Panc1 (cell line): ENCODE results near the gene RNF41. TPM values are rescaled to one million over a fixed set of nuclear protein-coding genes. Genes with fewer than 3 reads are reported as not detected.
A peak's percentile ranks its signal among the peaks of the same experiment; 100 is the strongest.
"Not testable (repeated sequence)": the region's sequence is repeated elsewhere in the genome, so short reads cannot be mapped to it uniquely, and the experiment has no call there.

Source experiments
- ATAC-seq: fragments of 200-7000 bp; cut with Tn5 transposase; 2 replicates; pipeline ENCODE4 v1.9.1; 2020; ENCODE audit warnings: mild to moderate bottlenecking, moderate library complexity
- BruUV-seq: library from RNA; stranded (reverse); fragments of 400-500 nt; replicated peaks from 2 replicates; lab custom pipeline; 2021; lab: Mats Ljungman, UMichigan
- CTCF ChIA-PET: fragments of 300-600 bp; sonication (Branson Sonifier 250); formaldehyde crosslinking; loops from one replicate; lab custom pipeline; 2022; ENCODE audit warnings: antibody characterized with exemption; lab: Charles Lee
- POLR2A ChIA-PET: fragments of 300-600 bp; sonication (Branson Sonifier 250); formaldehyde crosslinking; loops from one replicate; lab custom pipeline; 2022; ENCODE audit warnings: antibody characterized with exemption; lab: Charles Lee
- DNase-seq: peaks from one replicate; pipeline ENCODE4 v3.0.0-alpha.2; 2010; ENCODE audit warnings: low read depth, low spot score
- H3K27ac ChIP-seq: 2 replicates; pipeline ENCODE4 v1.5.1; 2011; ENCODE audit warnings: mild to moderate bottlenecking, low read length, inconsistent platforms
- H3K27me3 ChIP-seq: fragments of 200-500 bp; sonication (Bioruptor generic); 2 replicates; pipeline ENCODE4 v1.6.0; 2014; ENCODE audit warnings: low read length, inconsistent platforms; ENCODE audit not compliant: control insufficient read depth, insufficient read depth
- H3K36me3 ChIP-seq: fragments of 200-500 bp; sonication (Bioruptor generic); 2 replicates; pipeline ENCODE4 v1.5.1; 2014; ENCODE audit warnings: inconsistent platforms, mild to moderate bottlenecking, low read length, moderate library complexity; ENCODE audit not compliant: control insufficient read depth, insufficient read depth
- H3K4me1 ChIP-seq: 2 replicates; pipeline ENCODE4 v1.5.1; 2011; ENCODE audit warnings: inconsistent platforms, mild to moderate bottlenecking, low read length, moderate library complexity; ENCODE audit not compliant: control insufficient read depth, insufficient read depth
- H3K4me3 ChIP-seq, 2 experiments: 2 replicates each; pipeline ENCODE4 v1.5.1; 2011 to 2012; ENCODE audit warnings: low read depth in 2 of 2, low read length in 2 of 2, mild to moderate bottlenecking in 2 of 2, inconsistent platforms in 1 of 2, moderate library complexity in 1 of 2
- H3K9me3 ChIP-seq: fragments of 200-500 bp; sonication (Bioruptor generic); 2 replicates; pipeline ENCODE4 v1.5.1; 2014; ENCODE audit warnings: low read depth, mild to moderate bottlenecking, inconsistent platforms, low read length, moderate library complexity; ENCODE audit not compliant: control insufficient read depth, insufficient read depth
- POLR2AphosphoS5 ChIP-seq: IDR thresholded peaks from 2 replicates; pipeline ENCODE4 v1.6.1; 2012; ENCODE audit warnings: mild to moderate bottlenecking, low read depth, low read length, moderate library complexity
- SIN3A ChIP-seq: IDR thresholded peaks from 2 replicates; pipeline ENCODE4 v1.6.1; 2012; ENCODE audit warnings: low read depth, mild to moderate bottlenecking, low read length, moderate library complexity, borderline replicate concordance; ENCODE audit not compliant: insufficient read depth
- TCF7L2 ChIP-seq: IDR thresholded peaks from 2 replicates; pipeline ENCODE4 v1.6.1; 2011; ENCODE audit warnings: mild to moderate bottlenecking, low read depth, low read length, inconsistent platforms
- in situ Hi-C: cut with HindIII; loops from 2 replicates; pipeline ENCODE4 v1.10.0; 2016; ENCODE audit warnings: low sequenced_read_pairs, low pct_unique_long_range_greater_than_20kb
- intact Hi-C: fragments of 100-400 bp; cut with micrococcal nuclease; formaldehyde crosslinking; loops from one replicate; pipeline ENCODE4 v1.10.0; 2022; ENCODE audit not compliant: unreplicated experiment
- total RNA-seq: library from RNA; stranded (reverse); gene quantifications from one replicate; pipeline ENCODE4 v1.2.1, GENCODE V29; 2021; ENCODE audit not compliant: unreplicated experiment
- TF ChIP-seq, protein P1 (sequence below): fragments of 450-650 bp; IDR thresholded peaks from 2 replicates; pipeline ENCODE4 v1.5.1; 2017; ENCODE audit warnings: mild to moderate bottlenecking
- TF ChIP-seq, protein P2 (sequence below), 2 experiments: IDR thresholded peaks; 2 replicates each; pipeline ENCODE4 v1.6.1; 2011 to 2012; ENCODE audit warnings: low read depth in 2 of 2, control low read depth in 1 of 2, low read length in 1 of 2, mild to moderate bottlenecking in 1 of 2, moderate library complexity in 1 of 2; ENCODE audit not compliant: insufficient read depth in 1 of 2

The RNF41 gene
- total RNA-seq, 1 experiment from 2014 or later, result 35.3 TPM

DNA sequence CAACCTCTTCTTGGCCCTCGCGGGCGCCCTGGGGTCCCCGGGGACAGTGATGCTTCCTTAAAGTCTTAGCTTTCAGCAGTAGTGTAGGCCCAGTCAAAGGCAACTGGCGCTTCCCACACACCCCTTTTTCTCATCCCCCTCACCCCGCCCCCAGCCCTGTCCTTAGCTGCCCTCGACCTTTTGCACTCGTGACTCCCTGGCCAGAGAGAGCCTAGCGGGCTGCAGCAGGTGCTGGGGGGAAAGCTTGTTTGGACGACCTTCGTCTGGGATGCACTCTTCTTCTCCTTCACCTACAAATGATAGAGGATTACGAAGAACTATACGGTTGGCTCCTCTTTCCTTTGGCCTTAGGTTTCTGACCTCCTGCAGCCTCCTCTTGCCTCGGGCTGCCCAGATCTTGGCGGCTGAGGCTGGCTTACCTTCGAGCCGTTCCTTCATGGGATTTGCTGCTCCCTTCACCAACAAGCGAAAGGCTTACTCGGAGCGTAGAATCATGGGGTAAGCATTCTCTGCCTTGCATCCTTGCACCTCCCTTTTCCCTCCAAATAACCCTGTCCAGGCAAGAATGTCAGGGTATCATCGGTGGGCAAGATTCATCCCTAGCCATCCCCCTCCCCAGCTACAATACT, 45.8 kb upstream of the RNF41 start:
- TF ChIP-seq POLR2AphosphoS5, result no peak
- TF ChIP-seq, protein P1, sequence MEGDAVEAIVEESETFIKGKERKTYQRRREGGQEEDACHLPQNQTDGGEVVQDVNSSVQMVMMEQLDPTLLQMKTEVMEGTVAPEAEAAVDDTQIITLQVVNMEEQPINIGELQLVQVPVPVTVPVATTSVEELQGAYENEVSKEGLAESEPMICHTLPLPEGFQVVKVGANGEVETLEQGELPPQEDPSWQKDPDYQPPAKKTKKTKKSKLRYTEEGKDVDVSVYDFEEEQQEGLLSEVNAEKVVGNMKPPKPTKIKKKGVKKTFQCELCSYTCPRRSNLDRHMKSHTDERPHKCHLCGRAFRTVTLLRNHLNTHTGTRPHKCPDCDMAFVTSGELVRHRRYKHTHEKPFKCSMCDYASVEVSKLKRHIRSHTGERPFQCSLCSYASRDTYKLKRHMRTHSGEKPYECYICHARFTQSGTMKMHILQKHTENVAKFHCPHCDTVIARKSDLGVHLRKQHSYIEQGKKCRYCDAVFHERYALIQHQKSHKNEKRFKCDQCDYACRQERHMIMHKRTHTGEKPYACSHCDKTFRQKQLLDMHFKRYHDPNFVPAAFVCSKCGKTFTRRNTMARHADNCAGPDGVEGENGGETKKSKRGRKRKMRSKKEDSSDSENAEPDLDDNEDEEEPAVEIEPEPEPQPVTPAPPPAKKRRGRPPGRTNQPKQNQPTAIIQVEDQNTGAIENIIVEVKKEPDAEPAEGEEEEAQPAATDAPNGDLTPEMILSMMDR, result no peak
- no peak for TF ChIP-seq TCF7L2
- TF ChIP-seq, protein P2, sequence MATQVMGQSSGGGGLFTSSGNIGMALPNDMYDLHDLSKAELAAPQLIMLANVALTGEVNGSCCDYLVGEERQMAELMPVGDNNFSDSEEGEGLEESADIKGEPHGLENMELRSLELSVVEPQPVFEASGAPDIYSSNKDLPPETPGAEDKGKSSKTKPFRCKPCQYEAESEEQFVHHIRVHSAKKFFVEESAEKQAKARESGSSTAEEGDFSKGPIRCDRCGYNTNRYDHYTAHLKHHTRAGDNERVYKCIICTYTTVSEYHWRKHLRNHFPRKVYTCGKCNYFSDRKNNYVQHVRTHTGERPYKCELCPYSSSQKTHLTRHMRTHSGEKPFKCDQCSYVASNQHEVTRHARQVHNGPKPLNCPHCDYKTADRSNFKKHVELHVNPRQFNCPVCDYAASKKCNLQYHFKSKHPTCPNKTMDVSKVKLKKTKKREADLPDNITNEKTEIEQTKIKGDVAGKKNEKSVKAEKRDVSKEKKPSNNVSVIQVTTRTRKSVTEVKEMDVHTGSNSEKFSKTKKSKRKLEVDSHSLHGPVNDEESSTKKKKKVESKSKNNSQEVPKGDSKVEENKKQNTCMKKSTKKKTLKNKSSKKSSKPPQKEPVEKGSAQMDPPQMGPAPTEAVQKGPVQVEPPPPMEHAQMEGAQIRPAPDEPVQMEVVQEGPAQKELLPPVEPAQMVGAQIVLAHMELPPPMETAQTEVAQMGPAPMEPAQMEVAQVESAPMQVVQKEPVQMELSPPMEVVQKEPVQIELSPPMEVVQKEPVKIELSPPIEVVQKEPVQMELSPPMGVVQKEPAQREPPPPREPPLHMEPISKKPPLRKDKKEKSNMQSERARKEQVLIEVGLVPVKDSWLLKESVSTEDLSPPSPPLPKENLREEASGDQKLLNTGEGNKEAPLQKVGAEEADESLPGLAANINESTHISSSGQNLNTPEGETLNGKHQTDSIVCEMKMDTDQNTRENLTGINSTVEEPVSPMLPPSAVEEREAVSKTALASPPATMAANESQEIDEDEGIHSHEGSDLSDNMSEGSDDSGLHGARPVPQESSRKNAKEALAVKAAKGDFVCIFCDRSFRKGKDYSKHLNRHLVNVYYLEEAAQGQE (IDR thresholded peaks at IDR 0.05; ENCODE audit: insufficient read depth in 1 of 2, low read depth in 2 of 2, low read length in 1 of 2), result no peak
- TF ChIP-seq SIN3A, result no peak
- Histone ChIP-seq H3K4me3 (peak overlapping the region; percentile 68 to 69), H3K9me3 (no peaks in the 10 kb centered on the region), H3K36me3 (peaks cover 5% of the 10 kb centered on the region; the same call in 1 of the 2 replicates), H3K4me1 (peaks cover 8% of the 10 kb centered on the region; the same call in 1 of the 2 replicates), H3K27me3 (no peaks in the 10 kb centered on the region), H3K27ac (peak overlapping the region; percentile 60)
- no TSS peak for BruUV-seq
- ChIA-PET CTCF (no interaction called here), POLR2A (interaction anchor here (0.5 to 0.6 kb wide), 2 partner anchors 31 to 77 kb away, joined by 3 to 9 read pairs; no protein-coding TSS in a partner anchor)
- no peak for DNase-seq
- peak; percentile 29 for ATAC-seq
- intact Hi-C loops (no loop called here), in situ Hi-C loops (no loop called here)

DNA sequence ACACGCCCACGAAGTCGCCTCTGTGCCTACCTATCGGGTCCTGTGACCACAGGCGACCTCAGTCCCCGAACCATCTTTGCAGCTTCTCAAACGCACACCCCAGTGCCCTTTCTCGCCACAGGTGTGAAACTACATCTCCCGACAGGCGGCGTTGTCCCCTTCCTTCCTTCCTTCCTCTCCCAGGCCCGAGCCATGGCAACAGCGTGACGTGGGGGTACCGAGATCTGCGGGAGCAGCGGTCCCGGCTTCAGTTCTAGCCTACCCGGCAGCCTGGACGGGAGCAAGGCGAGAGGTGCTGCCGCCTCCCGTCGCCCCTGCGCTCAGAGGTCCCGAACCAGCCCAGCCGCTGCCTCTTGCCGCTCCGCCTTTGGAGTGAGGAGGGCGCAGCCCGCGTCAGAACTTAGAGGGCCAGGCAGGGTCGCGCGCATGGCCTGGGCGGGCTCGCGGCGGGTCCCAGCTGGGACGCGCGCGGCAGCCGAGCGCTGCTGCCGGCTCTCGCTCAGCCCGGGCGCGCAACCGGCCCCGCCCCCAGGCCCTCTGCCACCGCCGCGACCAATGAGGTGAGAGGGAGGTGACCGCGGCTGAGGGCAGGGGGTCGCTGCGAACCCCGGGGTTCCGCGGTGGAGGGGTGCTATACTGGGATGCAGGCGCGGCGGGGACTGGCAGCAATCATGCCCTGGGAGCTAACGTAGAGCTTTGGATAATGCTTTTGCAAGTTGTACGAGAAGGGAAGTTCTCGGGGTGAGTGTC, 45.1 kb upstream of the RNF41 start, which contains the start of gene COQ10A:
Gene COQ10A (plus strand): TSS at position 250 of the 750 bp plus-strand sequence. CDS start 177 bp downstream, at position 427.
- Histone ChIP-seq H3K4me3 (peak within 1 kb of the TSS; percentile 68 to 69), H3K27ac (peak within 1 kb of the TSS; percentile 75), H3K4me1 (peaks cover 8% of the 10 kb centered on the region; the same call in 1 of the 2 replicates), H3K27me3 (no peaks in the 10 kb centered on the region), H3K36me3 (peaks cover 5% of the 10 kb centered on the region; the same call in 1 of the 2 replicates), H3K9me3 (no peaks in the 10 kb centered on the region)
- intact Hi-C loops, result no loop called here
- POLR2A ChIA-PET, result interaction anchor here (0.5 to 0.6 kb wide), 2 partner anchors 31 to 76 kb away, joined by 3 to 9 read pairs; no protein-coding TSS in a partner anchor
- CTCF ChIA-PET, result interaction anchor here (0.5 to 0.6 kb wide), 2 partner anchors 9 to 23 kb away, joined by 3 read pairs; partner anchors contain the start of gene ANKRD52
- in situ Hi-C loops, result no loop called here
- TF ChIP-seq SIN3A (0 out of 2 replicates have a peak, but pooled peaks have one; percentile 44), POLR2AphosphoS5 (peak; percentile 88), TCF7L2 (no peak)
- TF ChIP-seq, protein P1, result peak; percentile 79
- ATAC-seq (peak; percentile 96), DNase-seq (peak; percentile 65)
- no TSS peak for BruUV-seq

DNA sequence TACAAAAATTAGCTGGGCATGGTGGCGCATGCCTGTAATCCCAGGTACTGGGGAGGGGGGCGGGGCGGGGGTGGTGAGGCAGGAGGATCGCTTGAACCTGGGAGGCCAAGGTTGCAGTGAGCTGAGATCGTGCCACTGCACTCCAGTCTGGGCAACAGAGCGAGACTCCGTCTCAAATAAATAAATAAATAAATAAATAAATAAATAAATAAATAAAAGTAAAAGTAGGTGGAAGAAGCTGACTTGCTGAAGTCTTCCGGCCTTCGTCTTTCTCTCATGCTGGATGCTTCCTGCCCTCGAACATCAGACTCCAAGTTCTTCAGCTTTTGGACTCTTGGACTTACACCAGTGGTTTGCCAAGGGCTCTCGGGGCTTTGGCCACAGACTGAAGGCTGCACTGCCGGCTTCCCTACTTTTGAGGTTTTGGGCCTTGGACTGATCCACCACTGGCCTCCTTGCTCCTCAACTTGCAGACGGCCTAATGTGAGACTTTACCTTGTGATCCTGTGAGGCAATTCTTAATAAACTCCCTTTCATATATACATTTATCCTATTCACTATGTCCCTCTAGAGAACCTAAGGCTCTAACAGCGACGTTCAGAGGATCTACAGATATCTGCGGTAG, 44.5 kb upstream of the RNF41 start:
- POLR2A ChIA-PET, H3K4me1 ChIP-seq, DNase-seq, H3K36me3 ChIP-seq, H3K27me3 ChIP-seq, BruUV-seq, in situ Hi-C loops, intact Hi-C loops, H3K9me3 ChIP-seq: not testable (repeated sequence)
- Histone ChIP-seq H3K4me3 (peak overlapping the region; percentile 68 to 69), H3K27ac (peak overlapping the region; percentile 75)
- CTCF ChIA-PET, result interaction anchor here (0.5 to 0.6 kb wide), 3 partner anchors 8 to 23 kb away, joined by 3 to 4 read pairs (median 3); partner anchors contain the start of gene ANKRD52
- ATAC-seq, result peak; percentile 1; the same call in 1 of the 2 replicates
